Measurements from ENCODE around the gene BYSL. TPM values are rescaled to one million over a fixed set of nuclear protein-coding genes. Genes with fewer than 3 reads are reported as not detected.

The BYSL gene
- total and polyA plus RNA-seq, 4 donors, result 5.4 to 11.6 (median 8.6) TPM

DNA sequence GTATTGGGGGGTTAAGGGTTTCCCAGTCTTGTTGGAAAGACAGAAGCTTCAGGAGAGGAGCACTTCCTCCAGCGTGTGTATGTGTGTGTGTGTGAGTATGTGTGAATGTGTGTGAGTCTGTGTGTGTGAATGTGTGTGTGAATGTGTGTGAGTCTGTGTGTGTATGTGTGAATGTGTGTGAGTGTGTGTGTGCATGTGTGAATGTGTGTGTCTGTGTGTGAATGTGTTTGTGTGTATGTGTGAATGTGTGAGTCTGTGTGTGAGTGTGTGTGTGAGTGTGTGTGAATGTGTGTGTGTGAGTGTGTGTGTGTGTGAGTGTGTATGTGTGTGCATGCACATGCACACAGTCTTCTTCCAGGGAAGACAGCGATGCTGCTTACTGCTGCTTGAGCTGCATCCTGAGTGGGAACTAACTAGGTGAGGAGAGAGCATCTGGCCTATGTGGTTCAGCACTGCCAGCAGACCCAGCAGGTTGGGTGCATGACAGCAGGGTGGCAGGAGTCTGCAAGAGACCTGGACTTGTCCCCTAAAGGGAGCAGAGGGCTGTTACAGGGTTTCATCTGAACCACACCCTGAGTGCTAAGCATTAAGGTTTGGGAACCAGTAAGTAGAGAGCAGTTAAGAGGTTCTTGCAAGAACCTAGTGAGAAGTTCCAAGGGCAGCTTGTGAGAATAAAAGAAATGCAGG lies 43.0 kb downstream of the BYSL start:
- no peak overlapping the region for H3K27ac ChIP-seq (ENCODE audit: low read depth in 1 of 2, low read length in 2 of 2)
- 91% methylated on average over 2 of the region's 2 CpGs for WGBS
- no peak for DNase-seq (ENCODE audit: low spot score)
- no peaks in the 10 kb centered on the region for H3K27me3 ChIP-seq (ENCODE audit: control insufficient read depth in 4 of 4, insufficient read depth in 4 of 4, low read length in 3 of 4)
- no peak overlapping the region for H3K9ac ChIP-seq (ENCODE audit: low read depth in 1 of 2, low read length in 2 of 2)
- TF ChIP-seq NR2F2 (IDR thresholded peaks at IDR 0.05) (no peak), EGR1 (IDR thresholded peaks at IDR 0.05; ENCODE audit: low read depth in 2 of 2) (no peak), SP1 (IDR thresholded peaks at IDR 0.05) (no peak), HNF4G (IDR thresholded peaks at IDR 0.05) (no peak), FOXA2 (IDR thresholded peaks at IDR 0.05) (no peak), RXRA (IDR thresholded peaks at IDR 0.05) (no peak), FOXA1 (IDR thresholded peaks at IDR 0.05) (no peak), TAF1 (conservative IDR thresholded peaks at IDR 0.05) (no peak), JUND (IDR thresholded peaks at IDR 0.05) (no peak)
- TF ChIP-seq, protein P1, sequence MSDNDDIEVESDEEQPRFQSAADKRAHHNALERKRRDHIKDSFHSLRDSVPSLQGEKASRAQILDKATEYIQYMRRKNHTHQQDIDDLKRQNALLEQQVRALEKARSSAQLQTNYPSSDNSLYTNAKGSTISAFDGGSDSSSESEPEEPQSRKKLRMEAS (IDR thresholded peaks at IDR 0.05), result no peak
- TF ChIP-seq, protein P2, sequence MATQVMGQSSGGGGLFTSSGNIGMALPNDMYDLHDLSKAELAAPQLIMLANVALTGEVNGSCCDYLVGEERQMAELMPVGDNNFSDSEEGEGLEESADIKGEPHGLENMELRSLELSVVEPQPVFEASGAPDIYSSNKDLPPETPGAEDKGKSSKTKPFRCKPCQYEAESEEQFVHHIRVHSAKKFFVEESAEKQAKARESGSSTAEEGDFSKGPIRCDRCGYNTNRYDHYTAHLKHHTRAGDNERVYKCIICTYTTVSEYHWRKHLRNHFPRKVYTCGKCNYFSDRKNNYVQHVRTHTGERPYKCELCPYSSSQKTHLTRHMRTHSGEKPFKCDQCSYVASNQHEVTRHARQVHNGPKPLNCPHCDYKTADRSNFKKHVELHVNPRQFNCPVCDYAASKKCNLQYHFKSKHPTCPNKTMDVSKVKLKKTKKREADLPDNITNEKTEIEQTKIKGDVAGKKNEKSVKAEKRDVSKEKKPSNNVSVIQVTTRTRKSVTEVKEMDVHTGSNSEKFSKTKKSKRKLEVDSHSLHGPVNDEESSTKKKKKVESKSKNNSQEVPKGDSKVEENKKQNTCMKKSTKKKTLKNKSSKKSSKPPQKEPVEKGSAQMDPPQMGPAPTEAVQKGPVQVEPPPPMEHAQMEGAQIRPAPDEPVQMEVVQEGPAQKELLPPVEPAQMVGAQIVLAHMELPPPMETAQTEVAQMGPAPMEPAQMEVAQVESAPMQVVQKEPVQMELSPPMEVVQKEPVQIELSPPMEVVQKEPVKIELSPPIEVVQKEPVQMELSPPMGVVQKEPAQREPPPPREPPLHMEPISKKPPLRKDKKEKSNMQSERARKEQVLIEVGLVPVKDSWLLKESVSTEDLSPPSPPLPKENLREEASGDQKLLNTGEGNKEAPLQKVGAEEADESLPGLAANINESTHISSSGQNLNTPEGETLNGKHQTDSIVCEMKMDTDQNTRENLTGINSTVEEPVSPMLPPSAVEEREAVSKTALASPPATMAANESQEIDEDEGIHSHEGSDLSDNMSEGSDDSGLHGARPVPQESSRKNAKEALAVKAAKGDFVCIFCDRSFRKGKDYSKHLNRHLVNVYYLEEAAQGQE (IDR thresholded peaks at IDR 0.05), result no peak
- TF ChIP-seq, protein P3, sequence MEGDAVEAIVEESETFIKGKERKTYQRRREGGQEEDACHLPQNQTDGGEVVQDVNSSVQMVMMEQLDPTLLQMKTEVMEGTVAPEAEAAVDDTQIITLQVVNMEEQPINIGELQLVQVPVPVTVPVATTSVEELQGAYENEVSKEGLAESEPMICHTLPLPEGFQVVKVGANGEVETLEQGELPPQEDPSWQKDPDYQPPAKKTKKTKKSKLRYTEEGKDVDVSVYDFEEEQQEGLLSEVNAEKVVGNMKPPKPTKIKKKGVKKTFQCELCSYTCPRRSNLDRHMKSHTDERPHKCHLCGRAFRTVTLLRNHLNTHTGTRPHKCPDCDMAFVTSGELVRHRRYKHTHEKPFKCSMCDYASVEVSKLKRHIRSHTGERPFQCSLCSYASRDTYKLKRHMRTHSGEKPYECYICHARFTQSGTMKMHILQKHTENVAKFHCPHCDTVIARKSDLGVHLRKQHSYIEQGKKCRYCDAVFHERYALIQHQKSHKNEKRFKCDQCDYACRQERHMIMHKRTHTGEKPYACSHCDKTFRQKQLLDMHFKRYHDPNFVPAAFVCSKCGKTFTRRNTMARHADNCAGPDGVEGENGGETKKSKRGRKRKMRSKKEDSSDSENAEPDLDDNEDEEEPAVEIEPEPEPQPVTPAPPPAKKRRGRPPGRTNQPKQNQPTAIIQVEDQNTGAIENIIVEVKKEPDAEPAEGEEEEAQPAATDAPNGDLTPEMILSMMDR (IDR thresholded peaks at IDR 0.05; ENCODE audit: low read depth, low read length, missing input control), result no peak
- no peak overlapping the region for H3K4me3 ChIP-seq (ENCODE audit: low read depth in 1 of 3, low read length in 3 of 3)
- peaks cover 0 to 6% (median 0%) of the 10 kb centered on the region in 4 donors for H3K4me1 ChIP-seq (ENCODE audit: control insufficient read depth in 4 of 4, insufficient read depth in 4 of 4, low read length in 3 of 4)
- no peaks in the 10 kb centered on the region for H3K9me3 ChIP-seq (ENCODE audit: control insufficient read depth in 4 of 4, low read length in 3 of 4)
- H3K36me3 ChIP-seq (ENCODE audit: control insufficient read depth in 4 of 4, insufficient read depth in 3 of 4, low read depth in 1 of 4, low read length in 3 of 4), result no peaks in the 10 kb centered on the region

DNA sequence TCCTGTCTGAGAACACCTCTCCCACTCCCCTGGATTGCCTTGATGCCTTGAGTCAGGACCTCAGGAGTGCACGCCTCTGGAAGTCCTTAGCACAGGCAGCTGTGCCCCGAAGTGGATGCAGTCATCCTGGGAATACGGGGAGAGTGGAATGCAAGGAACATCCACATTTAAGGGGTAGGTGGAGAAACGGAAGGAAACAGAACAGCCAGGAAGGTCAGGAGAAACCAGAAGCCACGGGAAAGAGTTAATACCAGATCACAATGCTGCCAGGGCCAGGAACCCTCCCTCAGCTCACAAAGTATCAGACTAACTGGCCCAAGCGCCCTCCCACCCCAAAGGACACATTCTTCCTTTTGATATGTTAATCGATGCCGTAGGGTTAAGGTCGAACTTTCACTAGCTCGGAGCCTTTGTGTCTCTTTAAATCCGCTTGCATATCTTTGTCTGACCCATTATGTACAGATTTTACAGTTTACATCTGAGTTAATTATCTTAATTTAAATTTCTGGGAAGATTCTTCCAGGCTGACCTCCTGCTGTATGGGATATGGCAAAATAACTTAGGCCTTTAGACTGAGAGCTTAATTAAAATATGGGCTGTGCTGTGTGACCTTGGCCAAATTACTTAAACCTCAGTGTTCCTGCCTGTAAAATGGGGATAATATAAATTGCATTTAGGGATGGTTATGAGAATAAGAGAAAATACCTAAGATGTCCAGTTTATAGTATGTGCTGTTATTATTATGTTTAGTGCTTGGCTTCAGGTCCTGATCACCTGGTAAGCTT lies 44.3 kb downstream of the BYSL start:
- Histone ChIP-seq H3K4me3 (ENCODE audit: low read depth in 1 of 3, low read length in 3 of 3) (no peak overlapping the region), H3K9me3 (ENCODE audit: control insufficient read depth in 4 of 4, low read length in 3 of 4) (no peaks in the 10 kb centered on the region), H3K27ac (ENCODE audit: low read depth in 1 of 2, low read length in 2 of 2) (no peak overlapping the region), H3K9ac (ENCODE audit: low read depth in 1 of 2, low read length in 2 of 2) (no peak overlapping the region), H3K4me1 (ENCODE audit: control insufficient read depth in 4 of 4, insufficient read depth in 4 of 4, low read length in 3 of 4) (peaks cover 0 to 6% (median 0%) of the 10 kb centered on the region in 4 donors), H3K27me3 (ENCODE audit: control insufficient read depth in 4 of 4, insufficient read depth in 4 of 4, low read length in 3 of 4) (no peaks in the 10 kb centered on the region), H3K36me3 (ENCODE audit: control insufficient read depth in 4 of 4, insufficient read depth in 3 of 4, low read depth in 1 of 4, low read length in 3 of 4) (no peaks in the 10 kb centered on the region)
- 40% methylated on average over 11 of the region's 11 CpGs for WGBS
- no peak for DNase-seq (ENCODE audit: low spot score)
- no peak for TF ChIP-seq YY1 (IDR thresholded peaks at IDR 0.05)
- peak in 1 of 2 donors; percentile 57 for TF ChIP-seq HNF4A (conservative IDR thresholded peaks at IDR 0.05)
- no peak for TF ChIP-seq RXRA (IDR thresholded peaks at IDR 0.05)
- TF ChIP-seq FOXA1 (IDR thresholded peaks at IDR 0.05), result no peak
- TF ChIP-seq, protein P4, sequence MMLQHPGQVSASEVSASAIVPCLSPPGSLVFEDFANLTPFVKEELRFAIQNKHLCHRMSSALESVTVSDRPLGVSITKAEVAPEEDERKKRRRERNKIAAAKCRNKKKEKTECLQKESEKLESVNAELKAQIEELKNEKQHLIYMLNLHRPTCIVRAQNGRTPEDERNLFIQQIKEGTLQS (IDR thresholded peaks at IDR 0.05), result no peak
- TF ChIP-seq, protein P1 (IDR thresholded peaks at IDR 0.05), result no peak
- TF ChIP-seq JUND (IDR thresholded peaks at IDR 0.05), result no peak
- no peak for TF ChIP-seq TAF1 (conservative IDR thresholded peaks at IDR 0.05)
- no peak for TF ChIP-seq HNF4G (IDR thresholded peaks at IDR 0.05)
- TF ChIP-seq RAD21 (IDR thresholded peaks at IDR 0.05), result no peak
- peak; percentile 4 for TF ChIP-seq SP1 (IDR thresholded peaks at IDR 0.05)
- no peak for TF ChIP-seq GABPA (IDR thresholded peaks at IDR 0.05 in 1 of 2, conservative IDR thresholded peaks at IDR 0.05 in 1 of 2)
- TF ChIP-seq EGR1 (IDR thresholded peaks at IDR 0.05; ENCODE audit: low read depth in 2 of 2), result no peak
- TF ChIP-seq, protein P5, sequence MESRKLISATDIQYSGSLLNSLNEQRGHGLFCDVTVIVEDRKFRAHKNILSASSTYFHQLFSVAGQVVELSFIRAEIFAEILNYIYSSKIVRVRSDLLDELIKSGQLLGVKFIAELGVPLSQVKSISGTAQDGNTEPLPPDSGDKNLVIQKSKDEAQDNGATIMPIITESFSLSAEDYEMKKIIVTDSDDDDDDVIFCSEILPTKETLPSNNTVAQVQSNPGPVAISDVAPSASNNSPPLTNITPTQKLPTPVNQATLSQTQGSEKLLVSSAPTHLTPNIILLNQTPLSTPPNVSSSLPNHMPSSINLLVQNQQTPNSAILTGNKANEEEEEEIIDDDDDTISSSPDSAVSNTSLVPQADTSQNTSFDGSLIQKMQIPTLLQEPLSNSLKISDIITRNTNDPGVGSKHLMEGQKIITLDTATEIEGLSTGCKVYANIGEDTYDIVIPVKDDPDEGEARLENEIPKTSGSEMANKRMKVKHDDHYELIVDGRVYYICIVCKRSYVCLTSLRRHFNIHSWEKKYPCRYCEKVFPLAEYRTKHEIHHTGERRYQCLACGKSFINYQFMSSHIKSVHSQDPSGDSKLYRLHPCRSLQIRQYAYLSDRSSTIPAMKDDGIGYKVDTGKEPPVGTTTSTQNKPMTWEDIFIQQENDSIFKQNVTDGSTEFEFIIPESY (IDR thresholded peaks at IDR 0.05), result no peak
- no peak for TF ChIP-seq FOXA2 (IDR thresholded peaks at IDR 0.05)
- TF ChIP-seq, protein P2 (IDR thresholded peaks at IDR 0.05), result no peak

Measured in liver (tissue), 9 donors.